GM18868 (cell line): ENCODE measurements around the gene IPCEF1.

Experiments
- ATAC-seq: cut with Tn5 transposase; IDR thresholded peaks from one replicate; pipeline ENCODE4 v1.9.1; 2021; ENCODE audit warnings: mild to moderate bottlenecking, moderate library complexity; ENCODE audit not compliant: unreplicated experiment

Gene IPCEF1

GRCh38 chr6:154117485-154117884, 239.1 kb downstream of the IPCEF1 start:
- ATAC-seq, result no peak

GRCh38 chr6:154113392-154113791, 243.2 kb downstream of the IPCEF1 start:
- ATAC-seq, result no peak

DNA sequence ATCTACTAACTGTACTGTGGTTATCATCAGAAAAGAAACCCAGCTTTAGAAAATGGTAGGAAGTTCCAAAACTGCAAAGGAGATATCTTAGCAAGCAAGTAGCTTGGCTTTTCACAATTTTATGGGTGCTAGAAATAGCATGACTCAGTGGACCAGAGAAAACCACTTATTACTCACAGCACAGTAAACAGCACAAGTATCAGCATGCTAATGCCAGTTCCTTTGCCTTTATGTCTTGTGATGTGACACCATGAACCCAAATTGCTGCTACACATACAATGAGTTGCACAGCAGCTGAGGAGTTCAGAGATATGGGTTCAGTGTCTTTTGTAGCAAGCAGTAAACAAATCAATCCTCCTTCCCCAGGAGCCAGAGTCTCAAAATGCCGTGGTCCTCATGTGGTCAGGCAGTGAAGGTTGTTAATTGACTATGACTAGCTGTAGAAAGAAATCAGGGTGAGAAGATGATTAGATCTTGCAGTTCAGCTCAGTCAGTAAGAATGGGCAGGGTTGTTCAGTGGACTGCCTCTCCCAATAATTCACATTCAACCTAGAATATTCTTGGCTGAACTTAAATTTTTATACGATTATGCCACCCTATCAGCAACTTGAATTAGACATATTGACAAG, 244.3 kb downstream of the IPCEF1 start:
- no peak for ATAC-seq

DNA sequence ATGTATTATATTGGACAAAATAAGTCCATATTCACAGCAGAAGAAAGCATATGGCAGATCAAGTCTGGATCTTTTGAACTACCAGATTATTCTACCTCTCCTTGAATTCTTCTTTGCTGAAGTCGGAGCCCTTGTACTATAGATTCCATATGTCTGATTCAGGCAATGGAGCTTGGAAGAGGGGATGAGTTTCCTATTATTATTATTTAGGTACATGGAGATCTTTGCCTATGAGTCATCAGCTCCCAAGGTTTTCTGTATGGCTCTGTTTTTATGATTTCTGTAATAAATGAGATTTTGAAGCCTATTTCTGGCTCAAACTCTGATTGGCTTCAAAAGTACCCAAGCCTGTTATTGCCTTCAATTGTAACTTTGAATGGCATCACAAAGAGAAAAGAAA, 245.6 kb downstream of the IPCEF1 start:
- ATAC-seq, result no peak

- ATAC-seq, result no peak
Observed at GRCh38 chr6:154106251-154106650, 250.4 kb downstream of the IPCEF1 start.
